Middle frontal gyrus (tissue), 1 donor: Measurements from ENCODE around the gene TMEM140.
"Not testable (repeated sequence)": the region's sequence is repeated elsewhere in the genome, so short reads cannot be mapped to it uniquely, and the experiment has no call there.

Experiments used
- DNase-seq: peaks from one replicate; pipeline ENCODE4 v3.0.0-alpha.2; 2015; ENCODE audit warnings: low spot score; ENCODE audit errors: extremely low spot score

The TMEM140 gene

DNA sequence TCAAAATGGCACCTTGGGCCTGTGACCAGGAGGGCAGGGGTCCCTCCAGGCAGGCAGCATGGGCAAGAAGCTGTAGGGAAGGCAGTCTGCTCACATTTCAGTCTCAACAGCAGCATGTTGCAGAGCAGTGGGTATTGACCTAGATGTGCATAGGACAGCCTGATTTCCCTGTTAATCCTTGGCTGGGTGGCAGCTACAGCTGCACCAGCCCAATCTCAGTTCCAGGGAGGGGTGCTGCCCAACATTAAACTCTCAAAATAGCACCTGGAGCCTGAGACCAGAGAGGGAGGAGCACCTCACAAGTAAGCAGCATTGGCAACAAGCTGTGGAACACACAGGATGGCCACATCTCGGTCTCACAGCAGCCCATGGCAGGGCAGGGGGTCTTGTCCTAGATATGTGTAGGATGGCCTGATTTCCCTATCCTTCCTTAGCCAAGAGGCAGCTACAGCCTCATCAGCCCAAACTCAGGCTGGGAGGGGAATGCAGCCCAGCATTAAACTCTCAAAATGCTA lies 10.3 kb downstream of the TMEM140 start:
- no peak for DNase-seq

DNA sequence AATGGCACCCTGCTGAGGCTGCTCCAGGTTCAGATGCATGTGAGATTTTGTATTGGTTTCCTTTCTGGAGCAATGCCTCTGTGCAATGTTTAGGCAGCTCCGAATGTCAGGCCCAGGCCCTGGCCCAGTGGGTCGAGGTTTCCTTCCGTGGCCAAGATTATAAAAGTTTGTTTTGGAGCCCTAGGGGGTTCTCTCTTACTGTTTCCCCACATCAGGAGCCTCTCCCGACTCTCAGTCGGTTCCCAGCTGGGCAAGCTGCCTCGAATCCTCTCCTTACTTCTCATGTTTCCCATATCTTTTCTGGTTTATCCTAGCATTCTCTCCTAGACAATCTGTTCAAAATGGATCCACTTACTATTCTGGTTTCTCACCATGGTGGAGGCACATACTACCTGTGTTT lies 11.0 kb downstream of the TMEM140 start:
- no peak for DNase-seq

DNA sequence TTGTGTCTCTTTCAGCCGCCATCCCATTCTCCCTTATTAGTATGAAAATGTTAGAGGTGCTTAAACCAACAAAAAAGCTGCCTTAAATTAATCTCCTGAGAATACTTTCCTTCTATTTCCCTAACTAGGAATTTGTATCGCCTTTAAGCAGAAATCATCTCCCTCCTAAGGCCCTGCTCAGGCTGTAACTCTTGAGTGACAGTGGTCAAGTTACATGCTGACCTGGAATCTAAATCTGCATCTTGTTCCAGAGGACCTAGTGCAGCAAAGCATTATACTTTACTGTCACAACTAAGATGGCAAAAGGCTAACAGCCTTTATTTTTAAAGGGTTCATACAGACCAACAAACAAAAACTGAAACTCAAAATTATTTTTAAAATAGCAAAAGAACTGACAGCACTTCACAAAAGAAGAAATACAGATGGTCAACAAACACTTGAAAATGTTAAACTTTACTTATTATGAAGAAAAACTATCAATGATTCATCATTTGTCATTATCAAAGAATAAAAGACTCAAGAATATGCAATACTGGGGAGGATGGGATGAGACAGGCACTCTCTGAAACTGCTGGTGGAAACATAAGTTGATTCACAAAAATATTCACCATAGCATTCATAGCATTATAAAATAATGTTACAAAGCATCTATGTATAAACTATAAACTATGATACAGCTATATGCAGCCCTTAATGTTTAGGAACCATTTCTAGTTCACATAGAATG lies 11.7 kb downstream of the TMEM140 start:
- no peak for DNase-seq

DNA sequence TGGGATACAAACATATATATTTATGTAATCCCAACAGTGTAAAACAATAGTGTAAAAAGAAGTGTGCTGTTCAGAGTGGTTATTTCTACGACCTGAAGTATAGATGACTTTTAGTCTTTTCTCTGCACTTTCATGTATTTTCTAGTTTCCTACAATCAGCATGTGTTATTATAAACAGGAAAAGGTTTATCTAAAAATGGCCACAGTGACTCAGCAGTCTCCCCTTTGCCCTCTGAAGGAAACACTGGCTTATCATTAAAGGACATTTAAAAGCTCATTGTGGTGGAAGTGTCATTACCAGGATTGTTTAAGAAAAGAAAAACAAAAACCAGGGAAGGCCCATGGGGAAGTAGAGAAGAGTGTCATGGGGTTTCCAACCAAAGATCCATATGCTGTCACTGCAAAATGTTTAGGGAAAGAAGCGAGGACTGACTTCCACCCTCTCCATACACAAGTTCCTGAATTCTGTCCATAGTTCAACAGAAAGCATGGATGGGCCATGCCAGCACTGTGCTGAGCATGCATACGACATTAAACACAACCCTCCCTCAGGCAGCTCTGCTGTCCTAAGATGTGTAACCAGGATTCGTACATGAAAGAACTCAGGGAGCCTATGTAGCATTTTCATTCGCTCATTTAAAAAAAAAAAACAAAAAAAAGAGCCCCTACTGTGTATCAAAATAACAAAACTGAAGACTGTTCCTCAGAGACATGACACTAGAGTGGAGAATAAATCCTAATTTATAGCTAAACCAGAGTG lies 12.4 kb downstream of the TMEM140 start:
- no peak for DNase-seq

DNA sequence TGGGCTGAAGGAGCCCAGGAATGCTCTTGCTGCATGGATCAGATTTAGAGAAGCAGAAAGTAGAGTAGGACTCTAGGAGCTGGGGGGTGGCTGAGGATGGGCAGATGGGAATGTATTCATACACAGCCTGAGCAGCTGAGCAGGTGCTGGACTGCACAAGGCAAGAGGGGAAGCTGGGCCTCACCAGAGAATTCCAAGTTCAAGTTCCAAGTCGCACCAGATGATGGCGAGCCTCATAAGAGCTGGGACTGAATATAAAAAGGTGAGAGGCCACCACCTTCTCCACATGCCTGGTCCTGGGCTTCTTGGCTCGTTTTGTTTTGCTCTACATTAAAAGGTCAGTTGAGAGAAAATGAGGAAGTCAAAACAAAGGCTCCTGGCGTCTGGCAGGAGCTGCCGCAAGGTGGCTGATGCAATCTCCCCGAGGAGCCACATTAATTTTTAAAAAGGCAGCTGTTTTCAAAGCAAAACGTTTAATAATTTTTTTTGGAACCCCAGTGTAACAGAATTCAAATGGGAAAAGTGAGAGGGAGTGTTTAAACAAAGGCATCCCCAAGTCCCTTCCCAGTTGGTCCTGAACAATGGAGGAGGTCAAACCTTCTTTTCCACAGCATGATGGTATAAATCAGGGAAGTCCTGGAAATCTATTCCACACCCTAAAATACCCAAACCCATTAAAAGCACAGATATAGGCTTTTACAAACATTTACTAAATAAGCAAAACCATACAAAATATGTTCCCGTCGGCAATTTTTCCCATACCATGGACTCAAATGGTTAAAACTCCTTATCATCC lies 13.2 kb downstream of the TMEM140 start:
- no peak for DNase-seq

DNA sequence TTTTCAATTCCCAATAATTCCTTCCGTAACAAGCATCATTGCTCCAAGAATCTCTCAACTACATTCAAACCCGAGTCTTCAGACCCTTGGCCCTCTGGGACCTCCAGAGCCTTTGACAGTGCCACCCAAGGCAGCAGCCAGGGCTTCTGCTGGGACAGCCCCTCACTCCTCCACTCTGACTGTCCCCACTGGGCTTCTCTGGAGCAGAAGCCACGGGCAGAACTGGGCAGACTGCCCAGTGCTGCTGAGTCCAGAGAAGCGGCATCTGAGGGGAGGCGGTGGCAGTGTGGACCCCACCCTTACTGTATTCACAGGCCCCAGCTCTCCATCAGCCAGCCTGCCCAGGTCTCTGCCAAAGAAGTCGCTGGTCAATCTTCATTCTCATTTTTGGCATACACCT lies 13.8 kb downstream of the TMEM140 start:
- no peak for DNase-seq

DNA sequence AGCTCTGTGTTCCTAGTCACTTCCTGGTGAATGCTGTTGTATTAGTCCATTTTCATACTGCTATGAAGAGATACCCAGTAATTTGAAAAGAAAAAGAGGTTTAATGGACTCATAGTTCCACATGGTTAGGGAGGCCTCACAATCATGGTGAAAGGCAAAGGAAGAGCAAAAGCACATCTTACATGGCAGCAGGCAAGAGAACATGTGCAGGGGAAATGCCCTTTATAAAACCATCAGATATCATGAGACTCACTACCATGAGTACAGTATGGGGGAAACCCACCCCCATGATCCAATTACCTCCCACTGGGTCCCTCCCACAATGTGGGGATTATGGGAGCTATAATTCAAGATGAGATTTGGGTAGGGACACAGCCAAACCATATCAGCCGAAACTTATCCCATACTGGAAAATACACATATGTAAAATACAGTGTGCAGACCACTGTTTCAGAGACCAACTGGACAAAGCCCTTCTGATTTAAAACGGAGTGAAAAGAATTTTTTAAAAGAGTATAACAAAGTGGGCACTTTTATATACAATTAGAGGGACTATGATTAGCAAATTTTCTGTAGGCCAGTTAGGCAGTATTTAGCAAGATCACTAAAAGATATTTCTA lies 14.6 kb downstream of the TMEM140 start:
- no peak for DNase-seq

DNA sequence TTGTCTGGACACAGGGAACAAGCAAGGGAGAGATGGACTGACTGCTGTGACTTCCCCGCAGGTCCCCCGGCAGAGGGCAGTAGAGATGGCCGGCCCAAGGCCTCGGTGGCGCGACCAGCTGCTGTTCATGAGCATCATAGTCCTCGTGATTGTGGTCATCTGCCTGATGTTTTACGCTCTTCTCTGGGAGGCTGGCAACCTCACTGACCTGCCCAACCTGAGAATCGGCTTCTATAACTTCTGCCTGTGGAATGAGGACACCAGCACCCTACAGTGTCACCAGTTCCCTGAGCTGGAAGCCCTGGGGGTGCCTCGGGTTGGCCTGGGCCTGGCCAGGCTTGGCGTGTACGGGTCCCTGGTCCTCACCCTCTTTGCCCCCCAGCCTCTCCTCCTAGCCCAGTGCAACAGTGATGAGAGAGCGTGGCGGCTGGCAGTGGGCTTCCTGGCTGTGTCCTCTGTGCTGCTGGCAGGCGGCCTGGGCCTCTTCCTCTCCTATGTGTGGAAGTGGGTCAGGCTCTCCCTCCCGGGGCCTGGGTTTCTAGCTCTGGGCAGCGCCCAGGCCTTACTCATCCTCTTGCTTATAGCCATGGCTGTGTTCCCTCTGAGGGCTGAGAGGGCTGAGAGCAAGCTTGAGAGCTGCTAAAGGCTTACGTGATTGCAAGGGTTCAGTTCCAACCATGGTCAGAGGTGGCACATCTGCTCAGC lies 16.6 kb downstream of the TMEM140 start:
- DNase-seq = no peak

DNA sequence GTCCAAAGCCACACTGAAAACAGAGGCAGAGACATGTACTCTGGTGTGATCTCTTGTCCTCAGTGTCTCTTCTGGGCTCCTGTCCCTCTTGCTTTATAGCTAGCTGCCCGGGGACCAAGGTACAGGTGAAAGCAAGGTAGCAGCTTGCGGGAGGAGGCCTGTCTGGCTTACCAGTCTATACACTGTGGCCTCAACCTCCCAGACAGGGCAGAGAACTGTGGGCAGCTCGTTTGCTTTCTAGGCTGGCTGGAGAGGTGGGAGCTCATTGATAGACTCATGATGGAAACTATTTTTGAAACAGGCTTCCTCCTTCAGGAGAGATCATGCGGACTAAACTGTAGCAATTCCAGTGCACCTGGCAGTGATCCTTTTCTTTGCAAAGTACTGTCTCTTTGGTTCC lies 18.0 kb downstream of the TMEM140 start:
- DNase-seq = no peak

DNA sequence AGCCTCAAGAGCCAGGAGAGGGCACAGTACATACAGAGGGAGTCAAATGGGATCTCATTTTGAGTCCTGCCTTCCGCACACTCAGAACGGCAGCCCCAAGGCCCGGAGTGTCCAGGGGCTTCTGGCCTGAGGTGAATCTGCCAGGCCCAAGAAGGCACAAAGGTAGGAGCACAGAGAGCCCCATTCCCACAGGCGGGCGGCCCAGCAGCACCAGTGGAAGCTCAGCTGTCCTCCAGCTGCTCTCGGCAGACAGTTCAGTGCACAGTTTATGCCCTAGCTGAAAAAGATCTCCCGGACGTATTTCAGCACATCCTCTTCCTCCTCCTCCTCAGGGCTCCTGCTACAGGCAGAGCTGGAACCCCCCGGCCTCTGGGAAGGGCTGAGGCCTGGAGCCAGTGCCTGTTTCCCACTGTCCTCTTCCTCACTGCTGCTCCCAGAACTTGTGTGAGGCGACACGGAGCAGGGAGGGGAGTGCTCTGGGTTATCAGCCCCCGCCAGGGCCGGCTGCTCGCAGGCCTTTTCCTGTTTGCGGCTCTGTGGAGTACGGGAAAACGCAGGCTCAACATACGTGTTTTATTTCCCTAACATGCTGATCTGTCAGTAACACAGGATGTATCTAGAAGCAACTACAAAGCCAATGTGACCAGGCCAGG lies 18.6 kb downstream of the TMEM140 start:
- no peak for DNase-seq

DNA sequence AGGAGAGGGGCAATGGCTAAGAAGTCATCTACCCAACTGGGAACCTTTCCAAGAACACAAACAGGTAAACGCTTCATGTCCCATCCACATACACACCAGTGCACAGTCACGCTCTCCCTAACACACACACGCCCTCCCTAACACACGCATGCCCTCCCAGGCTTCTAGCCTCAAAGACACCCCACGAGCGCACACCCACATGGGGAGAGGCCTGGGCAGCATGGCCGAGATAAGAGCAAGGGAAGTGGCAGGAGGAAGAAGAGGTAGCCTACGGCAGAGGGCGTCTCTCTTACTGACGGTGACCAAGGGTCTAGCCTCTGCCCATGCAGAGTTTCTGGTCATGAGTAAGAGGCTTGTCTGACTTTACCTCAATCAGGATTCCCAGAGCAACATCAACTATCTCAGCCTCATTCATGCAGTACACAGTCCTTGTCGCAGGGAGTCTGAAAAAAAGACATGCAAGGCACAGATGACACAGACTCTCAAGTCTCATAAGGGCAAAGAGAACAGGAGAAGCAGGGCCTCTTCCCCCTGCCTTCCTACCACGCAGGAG lies 19.6 kb downstream of the TMEM140 start:
- DNase-seq = no peak

DNA sequence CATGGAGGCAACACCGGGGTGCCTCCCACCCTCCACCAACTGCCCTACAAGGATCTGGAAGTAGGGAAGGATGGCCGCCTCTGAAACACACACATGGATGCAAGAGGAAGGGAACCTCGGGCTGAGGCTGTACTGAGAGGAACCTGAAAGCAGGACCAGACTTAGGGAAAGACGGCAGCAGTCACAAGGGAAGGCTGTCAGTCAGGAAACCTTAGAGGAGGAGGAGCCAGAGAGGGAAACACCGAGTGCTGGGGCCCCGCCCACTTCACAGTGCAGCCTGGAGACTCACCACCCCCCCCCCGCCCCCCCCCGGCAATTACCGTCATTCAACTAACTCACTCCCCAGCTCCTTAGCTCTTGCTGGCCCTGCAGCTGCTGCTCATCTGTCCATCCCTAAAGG lies 20.1 kb downstream of the TMEM140 start:
- no peak for DNase-seq

DNA sequence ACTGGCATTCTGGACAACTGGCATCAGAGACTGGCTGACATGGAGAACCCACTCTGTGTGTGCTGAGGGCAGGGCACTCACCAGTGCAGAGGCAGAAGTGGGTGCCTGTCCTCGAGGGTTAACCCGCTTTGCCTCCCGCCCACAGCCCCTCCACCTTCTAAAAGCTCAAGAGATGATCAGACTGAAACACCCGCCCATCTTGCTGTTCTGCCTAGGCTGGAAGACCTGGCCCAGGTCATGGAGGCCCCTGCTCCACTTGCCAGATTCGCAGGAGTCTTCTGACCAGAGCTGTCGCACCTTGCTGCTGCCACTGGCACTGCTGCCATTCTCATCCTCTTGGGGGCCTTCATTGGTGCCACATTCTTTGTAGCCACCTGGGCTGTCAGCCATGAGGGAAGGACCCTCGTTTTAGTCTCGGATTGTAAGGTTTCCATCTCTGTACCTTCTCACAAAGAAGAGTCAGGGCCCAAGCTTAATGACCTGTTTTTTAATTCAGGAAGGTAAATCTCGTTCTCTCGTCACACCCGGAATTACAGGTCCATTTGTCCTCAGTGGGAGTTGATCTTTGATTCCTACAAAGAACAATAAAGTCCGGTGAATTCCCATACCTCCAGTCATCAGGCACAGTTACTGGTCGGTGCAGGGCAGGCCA lies 20.7 kb downstream of the TMEM140 start:
- no peak for DNase-seq

DNA sequence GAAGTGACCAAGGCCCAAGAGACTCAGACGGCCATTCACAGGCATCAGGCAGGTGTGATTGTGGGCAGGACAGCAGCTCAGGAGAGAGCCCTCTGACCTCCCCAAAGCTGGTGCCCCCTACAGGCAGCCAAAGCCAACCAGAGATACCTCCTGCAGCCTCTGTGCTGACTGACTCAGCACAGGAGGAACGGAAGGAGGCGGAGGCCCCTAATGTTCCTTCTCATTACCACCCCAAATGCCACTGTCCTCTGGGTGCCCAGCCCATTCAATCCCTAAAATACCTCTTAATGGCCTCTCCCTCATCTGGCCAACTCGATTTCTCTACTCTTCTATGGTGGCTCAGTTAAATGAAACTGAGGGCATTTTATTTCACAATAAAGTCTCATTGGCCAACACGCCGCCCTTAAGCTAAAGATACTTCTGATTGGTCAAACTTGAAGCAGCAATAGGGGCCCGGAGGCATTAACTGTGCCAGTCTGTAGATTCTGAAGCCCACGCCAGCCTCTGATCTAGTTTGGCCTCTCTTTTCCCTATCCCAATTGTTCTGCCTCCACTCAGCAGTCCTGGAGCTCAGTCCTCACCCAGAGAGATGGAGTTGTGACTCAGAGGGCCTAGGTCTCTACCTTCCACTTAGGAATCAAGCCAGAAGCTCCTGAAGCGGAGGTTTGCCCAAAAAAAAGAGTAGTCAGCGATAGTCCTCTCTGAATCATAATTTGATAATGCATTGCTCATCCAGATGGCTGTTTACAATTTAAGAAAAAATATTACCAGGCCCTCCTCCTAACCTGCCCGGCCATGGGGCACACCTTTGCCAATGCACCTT lies 21.5 kb downstream of the TMEM140 start:
- DNase-seq = no peak

DNA sequence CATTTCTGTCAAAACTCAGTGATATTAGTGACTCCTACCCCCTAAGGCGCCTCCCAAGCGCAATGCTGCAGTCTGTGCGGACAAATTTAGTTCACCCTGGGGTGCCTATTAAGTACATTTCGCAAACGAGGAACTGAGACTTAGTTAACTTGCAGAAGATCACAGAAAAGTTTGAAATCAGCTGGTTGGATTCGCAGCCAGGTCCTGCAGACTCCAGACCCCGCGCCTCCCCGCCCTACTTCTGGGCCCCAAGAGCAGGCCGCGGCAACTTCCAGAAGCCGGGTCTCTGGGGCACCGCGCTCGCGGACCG lies 22.0 kb downstream of the TMEM140 start:
- no peak for DNase-seq

DNA sequence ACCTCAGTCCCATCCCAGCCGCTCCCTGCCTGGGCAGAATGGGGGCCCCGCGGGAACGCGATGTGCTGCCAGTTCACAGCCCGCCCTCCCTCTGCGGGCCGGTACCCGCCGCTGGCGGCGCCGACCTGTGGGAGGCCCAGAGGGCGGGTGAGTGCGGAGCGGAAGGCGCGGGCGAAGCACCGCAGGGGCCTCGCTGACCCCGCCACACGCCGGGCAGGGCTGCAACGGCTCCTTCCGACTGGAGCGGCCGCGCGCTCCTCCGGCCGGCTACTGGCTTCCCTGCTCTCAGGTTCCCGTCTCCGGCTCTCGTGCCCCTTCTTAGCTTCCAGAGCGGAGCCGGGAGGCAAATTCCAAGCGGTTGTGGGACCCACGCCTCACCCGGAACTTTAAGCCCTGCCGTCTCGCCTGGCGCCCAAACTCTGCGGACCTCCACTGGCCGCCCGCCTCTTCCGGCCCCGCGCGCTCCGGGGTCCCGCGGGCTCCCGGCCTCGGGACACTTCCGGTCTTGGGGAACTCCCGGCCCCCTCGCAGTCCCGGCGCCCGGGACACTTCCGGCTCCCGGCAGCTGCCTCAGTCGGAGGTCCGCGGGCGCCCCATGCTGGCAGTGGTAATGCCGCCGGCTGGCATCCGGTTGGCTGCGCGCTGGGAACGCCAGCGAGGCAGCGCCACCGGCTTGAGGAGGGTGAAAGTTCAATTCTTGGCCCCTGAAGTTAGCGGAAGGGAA lies 22.6 kb downstream of the TMEM140 start, which contains the start of gene CYREN:
Gene CYREN, minus strand, starts transcription at position 434 of the 724 bp plus-strand sequence. CDS start 1,785 bp downstream, outside the sequence.
- peak; percentile 90 for DNase-seq

DNA sequence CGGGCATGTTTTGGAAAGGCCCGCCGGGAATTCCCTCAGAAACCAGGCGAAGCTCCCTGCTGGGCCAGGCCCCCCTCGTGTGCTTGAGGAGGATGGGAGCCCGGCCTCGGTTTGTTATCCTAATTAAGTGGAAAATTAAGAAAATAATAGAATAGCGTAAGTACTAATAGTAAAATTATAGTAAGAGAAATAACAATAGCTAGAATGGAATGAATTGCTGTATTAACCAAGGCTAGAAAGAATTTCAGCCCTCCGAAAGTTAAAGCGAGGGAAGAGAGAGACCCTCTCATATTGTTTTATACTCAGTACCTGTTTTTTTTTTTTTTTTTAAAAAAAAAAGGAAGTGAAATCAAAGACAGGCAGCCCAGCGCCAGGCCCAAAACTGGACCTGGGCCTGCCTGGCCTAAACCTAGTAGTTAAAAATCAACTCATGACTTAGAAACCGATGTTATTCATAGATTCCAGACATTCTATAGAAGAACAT lies 23.2 kb downstream of the TMEM140 start:
- not testable (repeated sequence) for DNase-seq
